IgD-negative memory B cell (primary cell): ENCODE results near the gene DIS3L2. TPM values are rescaled to one million over a fixed set of nuclear protein-coding genes. Genes with fewer than 3 reads are reported as not detected.
"Not testable (repeated sequence)": the region's sequence is repeated elsewhere in the genome, so short reads cannot be mapped to it uniquely, and the experiment has no call there.

Experiments used
- H3K27ac Mint-ChIP-seq, 3 donors: one replicate each; pipeline ENCODE4 v1.8.0; 2020 to 2022; ENCODE audit warnings: mild to moderate bottlenecking in 3 of 3, mixed read lengths in 3 of 3, moderate library complexity in 1 of 3
- H3K27me3 Mint-ChIP-seq: one replicate; pipeline ENCODE4 v1.8.0; 2021; ENCODE audit warnings: mixed read lengths
- H3K36me3 Mint-ChIP-seq: one replicate; pipeline ENCODE4 v1.8.0; 2020; ENCODE audit warnings: mild to moderate bottlenecking, mixed read lengths
- H3K4me1 Mint-ChIP-seq, 3 donors: one replicate each; pipeline ENCODE4 v1.8.0; 2020 to 2022; ENCODE audit warnings: mixed read lengths in 3 of 3, mild to moderate bottlenecking in 1 of 3
- H3K4me3 Mint-ChIP-seq, 4 donors: one replicate each; pipeline ENCODE4 v1.8.0; 2020 to 2022; ENCODE audit warnings: mild to moderate bottlenecking in 4 of 4, mixed read lengths in 4 of 4, moderate library complexity in 3 of 4
- H3K9me3 Mint-ChIP-seq, 3 donors: one replicate each; pipeline ENCODE4 v1.8.0; 2020 to 2021; ENCODE audit warnings: mixed read lengths in 3 of 3, mild to moderate bottlenecking in 1 of 3
- polyA plus RNA-seq: library from polyadenylated mRNA; unstranded; fragments of 300-500 nt; fragmentation: Illumina TruSeq; gene quantifications from one replicate; pipeline ENCODE4 v1.2.3, GENCODE V29; 2021

DIS3L2 gene
- polyA plus RNA-seq, 1 donor from 2014 or later, result 21.7 TPM

GRCh38 chr2:232363784-232364615 is 402.5 kb downstream of the DIS3L2 start:
- Mint-ChIP-seq H3K27ac (peak overlapping the region in 1 of 3 donors; percentile 45), H3K36me3 (no peaks in the 10 kb centered on the region), H3K9me3 (no peaks in the 10 kb centered on the region), H3K4me1 (peaks cover 0 to 5% (median 5%) of the 10 kb centered on the region in 3 donors), H3K4me3 (peak overlapping the region in 3 of 4 donors; percentile 54 to 88 (median 76)), H3K27me3 (peaks cover 6% of the 10 kb centered on the region)

- H3K4me1 Mint-ChIP-seq, H3K27ac Mint-ChIP-seq, H3K9me3 Mint-ChIP-seq, H3K27me3 Mint-ChIP-seq, H3K36me3 Mint-ChIP-seq: not testable (repeated sequence)
- peak overlapping the region in 1 of 4 donors; percentile 81 for H3K4me3 Mint-ChIP-seq
Measured at GRCh38 chr2:232364806-232365594, 403.5 kb downstream of the DIS3L2 start.

- Mint-ChIP-seq H3K36me3 (no peaks in the 10 kb centered on the region), H3K27ac (no peak overlapping the region), H3K27me3 (peaks cover 6% of the 10 kb centered on the region), H3K4me3 (no peak overlapping the region), H3K9me3 (no peaks in the 10 kb centered on the region), H3K4me1 (peaks cover 0 to 5% (median 5%) of the 10 kb centered on the region in 3 donors)
Measured at GRCh38 chr2:232365621-232366321, 404.3 kb downstream of the DIS3L2 start.

GRCh38 chr2:232366461-232366860 is 404.9 kb downstream of the DIS3L2 start:
- not testable (repeated sequence) for H3K9me3 Mint-ChIP-seq, H3K4me1 Mint-ChIP-seq, H3K4me3 Mint-ChIP-seq, H3K27ac Mint-ChIP-seq, H3K27me3 Mint-ChIP-seq, H3K36me3 Mint-ChIP-seq

GRCh38 chr2:232367016-232367415 is 405.5 kb downstream of the DIS3L2 start:
- Mint-ChIP-seq H3K27ac (no peak overlapping the region), H3K4me3 (no peak overlapping the region), H3K4me1 (peaks cover 0 to 5% (median 5%) of the 10 kb centered on the region in 3 donors), H3K9me3 (peaks cover 0 to 2% (median 0%) of the 10 kb centered on the region in 3 donors), H3K27me3 (peaks cover 6% of the 10 kb centered on the region), H3K36me3 (no peaks in the 10 kb centered on the region)

GRCh38 chr2:232367591-232368233 is 406.2 kb downstream of the DIS3L2 start:
- Mint-ChIP-seq H3K27me3 (peaks cover 6% of the 10 kb centered on the region), H3K27ac (no peak overlapping the region), H3K36me3 (no peaks in the 10 kb centered on the region), H3K9me3 (peaks cover 0 to 2% (median 0%) of the 10 kb centered on the region in 3 donors), H3K4me1 (peaks cover 0 to 5% (median 5%) of the 10 kb centered on the region in 3 donors), H3K4me3 (no peak overlapping the region)

GRCh38 chr2:232368311-232368731 is 406.8 kb downstream of the DIS3L2 start:
- H3K27ac Mint-ChIP-seq, result no peak overlapping the region
- H3K9me3 Mint-ChIP-seq, result peaks cover 0 to 2% (median 0%) of the 10 kb centered on the region in 3 donors
- H3K4me1 Mint-ChIP-seq, result peaks cover 0 to 5% (median 5%) of the 10 kb centered on the region in 3 donors
- peaks cover 6% of the 10 kb centered on the region for H3K27me3 Mint-ChIP-seq
- H3K4me3 Mint-ChIP-seq, result no peak overlapping the region
- no peaks in the 10 kb centered on the region for H3K36me3 Mint-ChIP-seq

GRCh38 chr2:232369126-232369951 is 407.8 kb downstream of the DIS3L2 start:
- H3K4me1 Mint-ChIP-seq, result no peaks in the 10 kb centered on the region
- H3K9me3 Mint-ChIP-seq, result peaks cover 0 to 2% (median 0%) of the 10 kb centered on the region in 3 donors
- peaks cover 6% of the 10 kb centered on the region for H3K27me3 Mint-ChIP-seq
- H3K36me3 Mint-ChIP-seq, result no peaks in the 10 kb centered on the region
- no peak overlapping the region for H3K4me3 Mint-ChIP-seq
- H3K27ac Mint-ChIP-seq, result no peak overlapping the region

- H3K36me3 Mint-ChIP-seq, H3K4me1 Mint-ChIP-seq, H3K9me3 Mint-ChIP-seq, H3K27me3 Mint-ChIP-seq, H3K4me3 Mint-ChIP-seq: not testable (repeated sequence)
- peak overlapping the region in 1 of 3 donors; percentile 27 for H3K27ac Mint-ChIP-seq
Measured at GRCh38 chr2:232370007-232370406, 408.5 kb downstream of the DIS3L2 start.

- H3K9me3 Mint-ChIP-seq, result peaks cover 0 to 2% (median 0%) of the 10 kb centered on the region in 3 donors
- no peak overlapping the region for H3K4me3 Mint-ChIP-seq
- no peaks in the 10 kb centered on the region for H3K36me3 Mint-ChIP-seq
- no peaks in the 10 kb centered on the region for H3K4me1 Mint-ChIP-seq
- no peak overlapping the region for H3K27ac Mint-ChIP-seq
- peaks cover 5% of the 10 kb centered on the region for H3K27me3 Mint-ChIP-seq
Measured at GRCh38 chr2:232372231-232373208, 411.0 kb downstream of the DIS3L2 start.

GRCh38 chr2:232374356-232374755 is 412.8 kb downstream of the DIS3L2 start:
- Mint-ChIP-seq H3K36me3 (no peaks in the 10 kb centered on the region), H3K4me3 (no peak overlapping the region), H3K4me1 (peaks cover 0 to 2% (median 0%) of the 10 kb centered on the region in 3 donors), H3K27ac (no peak overlapping the region), H3K9me3 (peaks cover 0 to 2% (median 0%) of the 10 kb centered on the region in 3 donors), H3K27me3 (peaks cover 11% of the 10 kb centered on the region)

GRCh38 chr2:232375164-232375563 is 413.7 kb downstream of the DIS3L2 start:
- Mint-ChIP-seq H3K27ac (peak overlapping the region in 1 of 3 donors; percentile 32), H3K9me3 (peaks cover 0 to 2% (median 0%) of the 10 kb centered on the region in 3 donors), H3K4me1 (peaks cover 0 to 2% (median 0%) of the 10 kb centered on the region in 3 donors)

GRCh38 chr2:232376260-232376659 is 414.7 kb downstream of the DIS3L2 start:
- peaks cover 15% of the 10 kb centered on the region for H3K27me3 Mint-ChIP-seq
- H3K36me3 Mint-ChIP-seq, result no peaks in the 10 kb centered on the region
- H3K4me1 Mint-ChIP-seq, result peaks cover 0 to 2% (median 0%) of the 10 kb centered on the region in 3 donors
- no peak overlapping the region for H3K4me3 Mint-ChIP-seq
- H3K27ac Mint-ChIP-seq, result no peak overlapping the region
- H3K9me3 Mint-ChIP-seq, result peaks cover 0 to 1% (median 0%) of the 10 kb centered on the region in 3 donors

More at GRCh38 chr2:232375164-232375563, 413.7 kb downstream of the DIS3L2 start:
- Mint-ChIP-seq H3K27me3 (peaks cover 15% of the 10 kb centered on the region), H3K36me3 (no peaks in the 10 kb centered on the region), H3K4me3 (no peak overlapping the region)
